Measurements from ENCODE around the gene IFRD2. TPM values are rescaled to one million over a fixed set of nuclear protein-coding genes. Genes with fewer than 3 reads are reported as not detected.
"Not testable (repeated sequence)": the region's sequence is repeated elsewhere in the genome, so short reads cannot be mapped to it uniquely, and the experiment has no call there.

The IFRD2 gene
- total RNA-seq, 2 donors from 2014 or later = 56.3 to 62.1 TPM

DNA sequence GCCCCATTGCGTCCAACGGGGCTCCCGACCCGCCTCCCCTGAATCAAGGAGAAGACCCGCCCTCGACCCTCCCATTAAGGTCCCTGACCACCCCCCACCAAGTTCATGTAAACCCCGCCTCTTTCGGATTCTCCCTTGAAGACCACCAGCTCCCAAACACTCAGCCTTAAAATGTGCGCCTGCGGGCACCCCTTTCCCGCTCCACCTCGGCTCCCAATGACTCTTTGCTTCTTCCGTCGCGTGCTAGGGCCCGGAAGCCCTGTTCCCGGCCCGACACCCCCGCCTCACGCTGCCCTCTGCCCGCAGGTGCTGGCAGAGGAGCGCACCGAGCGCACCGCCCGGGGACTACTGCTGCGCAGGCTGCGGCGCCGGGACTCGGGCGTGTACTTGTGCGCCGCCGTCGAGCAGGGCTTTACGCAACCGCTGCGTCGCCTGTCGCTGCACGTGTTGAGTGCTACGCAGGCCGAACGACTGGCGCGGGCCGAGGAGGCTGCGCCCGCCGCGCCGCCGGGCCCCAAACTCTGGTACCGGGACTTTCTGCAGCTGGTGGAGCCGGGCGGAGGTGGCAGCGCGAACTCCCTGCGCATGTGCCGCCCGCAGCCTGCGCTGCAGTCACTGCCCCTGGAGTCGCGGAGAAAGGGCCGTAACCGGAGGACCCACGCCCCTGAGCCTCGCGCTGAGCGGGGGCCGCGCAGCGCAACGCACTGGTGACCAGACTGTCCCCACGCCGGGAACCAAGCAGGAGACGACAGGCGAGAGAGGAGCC lies 16.1 kb downstream of the IFRD2 start:
- peak; percentile 46 to 53 for DNase-seq
- peaks cover 0 to 1% of the 10 kb centered on the region in 2 donors for H3K36me3 Mint-ChIP-seq (ENCODE audit: insufficient read depth in 2 of 2)
- peaks cover 39% of the 10 kb centered on the region for H3K27me3 Mint-ChIP-seq (ENCODE audit: low read depth)
- H3K4me3 Mint-ChIP-seq = peak overlapping the region; percentile 83 to 87
- H3K4me1 Mint-ChIP-seq (ENCODE audit: low read depth) = peaks cover 41% of the 10 kb centered on the region
- H3K27ac Mint-ChIP-seq = no peak overlapping the region
- H3K9me3 Mint-ChIP-seq = no peaks in the 10 kb centered on the region
- peak; percentile 27 to 35 for ATAC-seq (replicated peaks in 1 of 2)

DNA sequence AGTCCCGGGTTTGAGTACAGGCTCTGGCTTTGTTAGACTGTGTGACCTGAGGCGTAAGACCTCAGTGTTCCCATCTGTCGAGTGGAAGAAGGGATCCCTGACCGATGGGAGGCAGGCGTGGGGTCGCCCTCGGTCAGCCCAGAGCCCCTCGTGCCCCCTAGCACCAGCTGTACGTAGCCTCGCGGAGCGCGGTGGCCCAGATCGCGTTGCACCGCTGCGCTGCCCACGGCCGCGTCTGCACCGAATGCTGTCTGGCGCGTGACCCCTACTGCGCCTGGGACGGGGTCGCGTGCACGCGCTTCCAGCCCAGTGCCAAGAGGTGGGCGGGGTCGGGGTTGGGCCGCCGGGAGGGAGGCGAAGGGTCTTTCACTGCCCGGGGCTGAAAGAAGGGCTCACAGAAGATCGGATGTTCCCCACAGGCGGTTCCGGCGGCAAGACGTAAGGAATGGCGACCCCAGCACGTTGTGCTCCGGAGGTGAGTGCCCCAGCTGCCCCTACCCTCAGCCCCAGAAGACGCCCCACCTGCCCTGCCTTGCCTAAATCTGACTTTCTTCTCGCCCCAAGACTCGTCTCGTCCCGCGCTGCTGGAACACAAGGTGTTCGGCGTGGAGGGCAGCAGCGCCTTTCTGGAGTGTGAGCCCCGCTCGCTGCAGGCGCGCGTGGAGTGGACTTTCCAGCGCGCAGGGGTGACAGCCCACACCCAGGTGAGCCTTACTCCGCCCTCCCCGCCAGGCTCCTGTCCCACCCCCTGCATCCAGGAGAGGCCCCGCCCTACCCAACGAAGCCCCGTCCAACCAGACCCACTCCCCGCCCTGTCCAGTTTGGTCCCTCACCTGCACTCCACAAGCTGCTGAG lies 16.9 kb downstream of the IFRD2 start:
- peaks cover 0 to 1% of the 10 kb centered on the region in 2 donors for H3K36me3 Mint-ChIP-seq (ENCODE audit: insufficient read depth in 2 of 2)
- ATAC-seq (replicated peaks in 1 of 2) = no peak
- no peak overlapping the region for H3K27ac Mint-ChIP-seq
- no peak for DNase-seq
- H3K9me3 Mint-ChIP-seq = no peaks in the 10 kb centered on the region
- peaks cover 39% of the 10 kb centered on the region for H3K27me3 Mint-ChIP-seq (ENCODE audit: low read depth)
- peak overlapping the region; percentile 83 to 87 for H3K4me3 Mint-ChIP-seq
- H3K4me1 Mint-ChIP-seq (ENCODE audit: low read depth) = peaks cover 41% of the 10 kb centered on the region

DNA sequence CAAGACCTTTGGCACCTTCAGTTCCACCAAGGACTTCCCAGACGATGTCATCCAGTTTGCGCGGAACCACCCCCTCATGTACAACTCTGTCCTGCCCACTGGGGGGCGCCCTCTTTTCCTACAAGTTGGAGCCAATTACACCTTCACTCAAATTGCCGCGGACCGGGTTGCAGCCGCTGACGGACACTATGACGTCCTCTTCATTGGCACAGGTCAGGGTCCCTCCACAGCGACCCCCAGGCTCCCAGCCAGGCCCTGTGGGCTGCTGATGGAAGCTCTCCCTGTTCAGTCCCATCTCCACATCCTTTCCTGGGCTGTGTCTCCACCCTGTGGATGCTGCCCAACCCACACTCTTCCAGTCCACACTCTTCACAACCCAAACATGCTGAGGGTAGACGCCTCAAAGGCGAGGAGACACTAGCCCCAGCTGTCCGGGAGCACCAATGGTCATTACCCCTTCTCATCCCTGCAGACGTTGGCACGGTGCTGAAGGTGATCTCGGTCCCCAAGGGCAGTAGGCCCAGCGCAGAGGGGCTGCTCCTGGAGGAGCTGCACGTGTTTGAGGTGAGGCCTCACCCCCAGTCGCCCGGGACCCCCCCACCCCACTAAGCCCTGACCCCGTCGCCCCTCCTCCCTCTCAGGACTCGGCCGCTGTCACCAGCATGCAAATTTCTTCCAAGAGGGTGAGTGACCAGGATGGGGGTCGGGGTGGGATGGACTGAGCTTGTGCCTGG lies 17.7 kb downstream of the IFRD2 start:
- H3K27ac Mint-ChIP-seq = no peak overlapping the region
- H3K9me3 Mint-ChIP-seq = no peaks in the 10 kb centered on the region
- peak overlapping the region; percentile 44 to 87 for H3K4me3 Mint-ChIP-seq
- peaks cover 39% of the 10 kb centered on the region for H3K27me3 Mint-ChIP-seq (ENCODE audit: low read depth)
- H3K36me3 Mint-ChIP-seq (ENCODE audit: insufficient read depth in 2 of 2) = peaks cover 0 to 1% of the 10 kb centered on the region in 2 donors
- DNase-seq (peak; percentile 81), ATAC-seq (replicated peaks in 1 of 2) (peak; percentile 32 to 43)
- peaks cover 41% of the 10 kb centered on the region for H3K4me1 Mint-ChIP-seq (ENCODE audit: low read depth)

DNA sequence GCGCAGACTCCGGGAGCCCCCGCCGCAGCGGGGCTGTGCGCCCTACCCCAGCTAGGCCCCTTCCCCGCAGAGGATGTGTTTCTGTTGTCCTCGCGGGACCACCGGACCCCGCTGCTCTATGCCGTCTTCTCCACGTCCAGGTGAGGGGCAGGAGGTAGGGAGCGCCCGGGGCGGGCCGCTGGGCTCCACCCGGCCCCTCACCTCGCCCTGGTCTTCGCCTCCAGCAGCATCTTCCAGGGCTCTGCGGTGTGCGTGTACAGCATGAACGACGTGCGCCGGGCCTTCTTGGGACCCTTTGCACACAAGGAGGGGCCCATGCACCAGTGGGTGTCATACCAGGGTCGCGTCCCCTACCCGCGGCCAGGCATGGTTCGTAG lies 18.6 kb downstream of the IFRD2 start:
- peaks cover 40% of the 10 kb centered on the region for H3K27me3 Mint-ChIP-seq (ENCODE audit: low read depth)
- no peaks in the 10 kb centered on the region for H3K9me3 Mint-ChIP-seq
- peaks cover 41% of the 10 kb centered on the region for H3K4me1 Mint-ChIP-seq (ENCODE audit: low read depth)
- H3K27ac Mint-ChIP-seq = no peak overlapping the region
- H3K36me3 Mint-ChIP-seq (ENCODE audit: insufficient read depth in 2 of 2) = peaks cover 0 to 1% of the 10 kb centered on the region in 2 donors
- DNase-seq (no peak), ATAC-seq (replicated peaks in 1 of 2) (no peak)
- H3K4me3 Mint-ChIP-seq = peak overlapping the region in 1 of 2 donors; percentile 81

DNA sequence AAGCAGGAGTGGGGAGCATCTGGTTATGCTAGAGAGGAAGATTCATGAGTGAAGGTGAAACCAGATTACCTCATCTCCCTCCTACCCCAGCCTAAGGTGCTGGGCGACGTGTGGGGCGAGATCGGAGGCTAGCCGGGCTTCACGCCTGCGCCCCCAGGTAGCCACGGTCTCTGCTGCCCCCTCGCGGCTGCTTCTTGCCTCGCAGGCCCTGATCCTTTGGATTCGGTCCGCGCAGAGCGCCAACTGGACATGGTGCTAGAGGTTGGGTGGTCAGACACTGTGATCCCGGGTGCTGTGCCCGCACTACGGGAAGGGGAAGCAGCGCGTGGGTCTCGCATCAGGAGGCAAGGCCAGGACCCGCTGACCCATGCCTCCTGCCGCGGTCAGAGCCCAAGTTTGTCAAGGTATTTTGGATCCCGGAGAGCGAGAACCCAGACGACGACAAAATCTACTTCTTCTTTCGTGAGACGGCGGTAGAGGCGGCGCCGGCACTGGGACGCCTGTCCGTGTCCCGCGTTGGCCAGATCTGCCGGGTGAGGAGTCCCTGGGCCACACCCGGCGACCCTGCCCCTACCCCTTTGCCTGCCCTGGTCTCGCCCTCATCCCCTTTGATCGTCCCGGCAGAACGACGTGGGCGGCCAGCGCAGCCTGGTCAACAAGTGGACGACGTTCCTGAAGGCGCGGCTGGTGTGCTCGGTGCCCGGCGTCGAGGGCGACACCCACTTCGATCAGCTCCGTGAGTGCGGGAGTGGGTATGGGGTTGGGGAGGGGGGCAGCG lies 19.1 kb downstream of the IFRD2 start:
- peak overlapping the region; percentile 81 to 95 for H3K4me3 Mint-ChIP-seq
- H3K27me3 Mint-ChIP-seq (ENCODE audit: low read depth) = peaks cover 43% of the 10 kb centered on the region
- peaks cover 0 to 1% of the 10 kb centered on the region in 2 donors for H3K36me3 Mint-ChIP-seq (ENCODE audit: insufficient read depth in 2 of 2)
- peaks cover 41% of the 10 kb centered on the region for H3K4me1 Mint-ChIP-seq (ENCODE audit: low read depth)
- DNase-seq (peak; percentile 92 to 96), ATAC-seq (replicated peaks in 1 of 2) (peak; percentile 89 to 92)
- H3K27ac Mint-ChIP-seq = no peak overlapping the region
- H3K9me3 Mint-ChIP-seq = no peaks in the 10 kb centered on the region

DNA sequence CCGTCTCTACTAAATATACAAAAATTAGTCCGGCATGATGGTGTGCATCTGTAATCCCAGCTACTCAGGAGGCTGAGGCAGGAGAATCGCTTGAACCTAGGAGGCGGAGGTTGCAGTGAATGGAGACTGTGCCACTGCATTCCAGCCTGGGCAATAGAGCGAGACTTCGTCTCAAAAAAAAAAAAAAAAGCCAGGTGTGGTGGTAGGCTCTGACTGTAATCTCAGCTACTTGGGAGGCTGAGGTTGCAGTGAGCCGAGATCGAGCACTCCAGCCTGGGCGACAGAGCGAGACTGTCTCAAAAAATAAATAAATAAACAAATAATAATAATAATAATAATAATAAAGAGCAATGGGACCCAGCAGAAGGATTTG lies 19.7 kb downstream of the IFRD2 start:
- not testable (repeated sequence) for DNase-seq; H3K4me3 Mint-ChIP-seq; H3K27ac Mint-ChIP-seq; H3K36me3 Mint-ChIP-seq (ENCODE audit: insufficient read depth in 2 of 2); H3K9me3 Mint-ChIP-seq
- Mint-ChIP-seq H3K4me1 (ENCODE audit: low read depth) (peaks cover 41% of the 10 kb centered on the region), H3K27me3 (ENCODE audit: low read depth) (peaks cover 38% of the 10 kb centered on the region)
- peak in 1 of 2 donors; percentile 0 for ATAC-seq (replicated peaks in 1 of 2)

DNA sequence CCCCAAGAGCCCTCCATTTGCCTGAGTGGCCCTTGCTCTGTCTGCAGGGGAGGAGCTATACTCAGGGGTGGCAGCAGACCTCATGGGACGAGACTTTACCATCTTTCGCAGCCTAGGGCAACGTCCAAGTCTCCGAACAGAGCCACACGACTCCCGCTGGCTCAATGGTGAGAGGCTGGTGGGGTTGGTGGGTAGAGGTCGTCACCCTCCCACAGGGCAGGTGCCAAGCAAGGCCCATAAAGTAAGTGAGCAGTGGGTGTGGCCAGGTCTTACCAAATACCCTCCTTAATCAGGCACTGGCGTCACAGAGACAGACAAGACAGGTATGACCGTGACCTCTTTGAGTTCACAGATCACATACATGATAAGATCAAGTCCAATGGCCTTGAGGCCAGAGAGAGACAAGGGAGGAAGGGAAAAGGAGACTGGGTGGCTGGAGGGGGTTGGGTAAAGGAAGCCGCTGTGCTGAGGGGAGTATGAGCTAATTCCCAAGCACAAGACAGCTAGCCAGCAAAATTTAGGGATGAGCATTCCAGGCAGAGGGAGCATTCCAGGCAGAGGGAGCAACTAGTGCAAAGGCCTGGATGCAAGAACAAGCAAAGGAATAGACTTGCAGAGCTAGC lies 20.8 kb downstream of the IFRD2 start:
- Mint-ChIP-seq H3K4me3 (no peak overlapping the region), H3K9me3 (no peaks in the 10 kb centered on the region), H3K27me3 (ENCODE audit: low read depth) (peaks cover 45% of the 10 kb centered on the region), H3K4me1 (ENCODE audit: low read depth) (peaks cover 41% of the 10 kb centered on the region), H3K36me3 (ENCODE audit: insufficient read depth in 2 of 2) (peaks cover 0 to 1% of the 10 kb centered on the region in 2 donors), H3K27ac (no peak overlapping the region)
- DNase-seq = no peak
- no peak for ATAC-seq (replicated peaks in 1 of 2)

DNA sequence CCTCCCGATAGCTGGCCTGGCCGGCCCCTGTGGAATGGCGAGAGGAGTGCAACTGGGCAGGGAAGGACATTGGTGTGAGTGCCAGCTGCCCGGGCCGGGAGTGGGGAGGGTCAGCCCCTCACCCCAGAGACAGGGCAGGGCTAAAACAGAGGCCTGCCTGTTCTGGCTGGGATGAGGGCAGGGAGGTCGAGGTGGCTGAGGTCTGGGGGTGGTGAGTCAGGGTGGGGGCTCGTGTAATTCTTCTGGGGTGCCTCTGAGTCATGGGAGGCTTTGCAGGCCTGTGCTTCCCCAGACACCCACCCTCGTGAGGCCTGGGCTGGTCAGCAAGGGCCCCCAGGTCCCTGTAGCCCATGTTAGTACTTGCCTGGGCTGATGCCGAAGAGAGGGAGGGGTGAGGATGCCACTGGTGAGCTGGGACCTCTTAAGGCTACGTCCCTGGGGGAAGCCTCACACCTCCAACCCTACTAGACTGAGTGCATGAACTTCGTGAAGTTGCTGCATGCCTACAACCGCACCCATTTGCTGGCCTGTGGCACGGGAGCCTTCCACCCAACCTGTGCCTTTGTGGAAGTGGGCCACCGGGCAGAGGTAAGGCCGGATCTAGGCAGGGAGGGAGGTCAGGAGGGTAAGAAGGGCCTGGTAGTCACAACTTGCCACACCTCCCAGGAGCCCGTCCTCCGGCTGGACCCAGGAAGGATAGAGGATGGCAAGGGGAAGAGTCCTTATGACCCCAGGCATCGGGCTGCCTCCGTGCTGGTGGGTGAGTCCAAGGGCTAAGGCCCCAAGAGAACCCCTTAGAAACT lies 21.6 kb downstream of the IFRD2 start:
- H3K9me3 Mint-ChIP-seq = no peaks in the 10 kb centered on the region
- ATAC-seq (replicated peaks in 1 of 2) = no peak
- no peak overlapping the region for H3K4me3 Mint-ChIP-seq
- DNase-seq = peak in 1 of 2 donors; percentile 24
- no peaks in the 10 kb centered on the region for H3K36me3 Mint-ChIP-seq (ENCODE audit: insufficient read depth in 2 of 2)
- peaks cover 34% of the 10 kb centered on the region for H3K4me1 Mint-ChIP-seq (ENCODE audit: low read depth)
- peaks cover 45% of the 10 kb centered on the region for H3K27me3 Mint-ChIP-seq (ENCODE audit: low read depth)
- no peak overlapping the region for H3K27ac Mint-ChIP-seq

DNA sequence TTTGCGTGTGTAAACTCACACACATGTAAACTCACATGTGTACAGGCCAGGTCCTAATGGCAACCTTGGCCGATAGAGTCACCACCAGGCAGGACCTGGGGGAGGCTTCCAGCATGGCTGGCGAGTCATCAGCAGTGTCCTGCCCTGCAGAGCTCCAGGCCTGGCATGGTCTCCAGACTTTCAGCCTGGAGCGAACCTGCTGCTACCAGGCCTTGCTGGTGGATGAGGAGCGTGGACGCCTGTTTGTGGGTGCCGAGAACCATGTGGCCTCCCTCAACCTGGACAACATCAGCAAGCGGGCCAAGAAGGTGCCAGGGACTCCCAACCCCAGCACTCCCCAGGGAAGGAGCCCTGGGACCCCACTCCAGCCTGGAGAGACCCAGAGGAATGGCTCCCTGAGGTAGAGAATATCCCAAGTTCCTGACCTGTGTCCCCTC lies 22.2 kb downstream of the IFRD2 start:
- peaks cover 42% of the 10 kb centered on the region for H3K27me3 Mint-ChIP-seq (ENCODE audit: low read depth)
- H3K4me3 Mint-ChIP-seq = no peak overlapping the region
- H3K27ac Mint-ChIP-seq = no peak overlapping the region
- peaks cover 28% of the 10 kb centered on the region for H3K4me1 Mint-ChIP-seq (ENCODE audit: low read depth)
- no peak for DNase-seq
- no peaks in the 10 kb centered on the region for H3K36me3 Mint-ChIP-seq (ENCODE audit: insufficient read depth in 2 of 2)
- no peak for ATAC-seq (replicated peaks in 1 of 2)
- H3K9me3 Mint-ChIP-seq = no peaks in the 10 kb centered on the region

DNA sequence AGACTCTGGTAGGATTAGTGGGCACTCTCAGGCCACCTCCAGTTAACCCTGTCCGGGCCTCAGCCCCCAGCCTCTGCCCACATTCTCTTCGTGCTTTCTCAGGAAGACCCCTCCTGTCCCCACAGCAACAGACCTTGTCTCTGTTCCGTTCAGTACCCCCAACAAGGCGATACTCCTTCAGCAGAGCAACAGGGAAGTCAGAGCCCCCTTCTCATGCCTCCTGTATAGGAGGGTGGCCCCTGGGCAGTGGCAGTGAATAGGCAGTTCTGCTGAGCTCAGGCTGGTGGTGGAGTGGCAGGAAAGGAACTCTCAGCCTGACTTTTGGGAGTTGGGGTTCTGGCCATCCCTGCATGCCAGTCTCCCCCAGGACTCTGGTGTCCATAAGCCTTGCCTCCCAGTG lies 22.8 kb downstream of the IFRD2 start:
- no peak overlapping the region for H3K4me3 Mint-ChIP-seq
- DNase-seq (no peak), ATAC-seq (replicated peaks in 1 of 2) (no peak)
- H3K9me3 Mint-ChIP-seq = no peaks in the 10 kb centered on the region
- H3K27me3 Mint-ChIP-seq (ENCODE audit: low read depth) = peaks cover 37% of the 10 kb centered on the region
- no peak overlapping the region for H3K27ac Mint-ChIP-seq
- H3K4me1 Mint-ChIP-seq (ENCODE audit: low read depth) = peaks cover 24% of the 10 kb centered on the region
- H3K36me3 Mint-ChIP-seq (ENCODE audit: insufficient read depth in 2 of 2) = no peaks in the 10 kb centered on the region

DNA sequence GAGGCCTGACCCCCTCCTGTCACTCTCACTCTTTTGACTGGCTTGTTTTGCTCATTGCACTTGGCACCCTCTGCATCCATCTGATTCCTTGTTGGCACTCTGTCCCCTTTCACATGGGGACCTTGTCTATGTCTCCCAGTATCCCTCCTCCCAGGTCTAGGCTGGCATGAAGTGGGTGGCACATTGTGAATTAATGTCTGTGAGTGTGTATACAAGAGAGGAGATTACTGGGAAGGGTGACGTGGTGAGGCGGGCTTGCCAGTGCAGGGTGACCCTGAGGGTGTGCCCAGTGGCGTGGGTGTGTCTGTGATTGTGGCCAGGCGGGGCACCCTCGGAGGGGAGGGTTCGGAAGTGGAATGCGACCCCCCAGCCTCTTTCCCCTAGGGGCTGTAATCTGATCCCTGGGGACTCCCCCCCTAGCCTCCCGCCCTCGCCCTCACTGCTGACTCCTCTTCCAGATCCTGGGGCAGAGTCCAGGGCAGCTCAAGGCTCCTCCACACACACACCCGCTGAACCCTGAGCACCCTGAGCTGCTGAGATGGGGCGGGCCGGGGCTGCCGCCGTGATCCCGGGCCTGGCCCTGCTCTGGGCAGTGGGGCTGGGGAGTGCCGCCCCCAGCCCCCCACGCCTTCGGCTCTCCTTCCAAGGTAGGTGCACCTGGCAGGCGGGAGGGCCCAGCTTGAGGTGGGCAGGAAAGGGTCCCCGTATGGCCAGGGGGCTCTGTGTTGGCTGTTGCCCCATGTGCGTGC lies 23.4 kb downstream of the IFRD2 start, which contains the start of gene SEMA3B:
Gene SEMA3B, plus strand, starts transcription at position 445 of the 749 bp plus-strand sequence. Its CDS starts 94 bp downstream, at position 539.
- Mint-ChIP-seq H3K4me1 (ENCODE audit: low read depth) (peaks cover 18% of the 10 kb centered on the region), H3K4me3 (no peak within 1 kb of the TSS), H3K27ac (no peak within 1 kb of the TSS), H3K36me3 (ENCODE audit: insufficient read depth in 2 of 2) (no peaks in the 10 kb centered on the region), H3K9me3 (no peaks in the 10 kb centered on the region), H3K27me3 (ENCODE audit: low read depth) (peaks cover 31% of the 10 kb centered on the region)
- no peak for ATAC-seq (replicated peaks in 1 of 2)
- DNase-seq = no peak

All from activated T-cell treated with anti-CD3 and anti-CD28 coated beads, Interleukin-2, amount 50 U/mL, for 72 hours (primary cell).